ENCODE data around the gene TMEM98.
"Not testable (repeated sequence)": the region's sequence is repeated elsewhere in the genome, so short reads cannot be mapped to it uniquely, and the experiment has no call there.

The TMEM98 gene

GRCh38 chr17:32987453-32987805 is 59.5 kb downstream of the TMEM98 start:
- DNase-seq, result not testable (repeated sequence)

GRCh38 chr17:32987868-32988267 is 59.9 kb downstream of the TMEM98 start:
- not testable (repeated sequence) for DNase-seq

DNA sequence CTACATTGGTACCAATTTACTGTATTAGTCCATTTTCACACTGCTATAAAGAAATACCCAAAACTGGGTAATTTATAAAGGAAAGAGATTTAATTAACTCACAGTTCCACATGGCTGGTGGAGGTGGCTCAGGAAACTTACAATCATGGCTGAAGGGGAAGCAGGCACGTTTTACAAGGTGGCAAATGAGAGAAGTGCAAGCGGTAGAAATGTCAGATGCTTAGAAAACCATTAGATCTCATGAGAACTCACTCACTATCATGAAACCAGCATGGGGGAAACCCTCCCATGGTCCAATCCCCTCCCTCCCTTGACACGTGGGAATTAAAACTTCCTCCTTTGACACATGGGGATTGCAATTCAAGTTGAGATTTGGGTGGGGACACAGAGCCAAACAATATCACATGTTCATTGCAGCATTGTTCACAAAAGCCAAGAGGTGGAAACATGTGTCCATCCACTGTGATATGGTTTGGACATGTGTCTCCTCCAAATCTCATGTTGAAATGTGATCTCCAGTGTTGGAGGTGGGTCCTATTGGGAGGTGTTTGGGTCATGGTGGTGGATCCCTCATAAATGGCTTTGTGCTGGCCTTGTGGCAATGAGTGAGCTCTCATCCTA is 60.6 kb downstream of the TMEM98 start:
- no peak for DNase-seq

DNA sequence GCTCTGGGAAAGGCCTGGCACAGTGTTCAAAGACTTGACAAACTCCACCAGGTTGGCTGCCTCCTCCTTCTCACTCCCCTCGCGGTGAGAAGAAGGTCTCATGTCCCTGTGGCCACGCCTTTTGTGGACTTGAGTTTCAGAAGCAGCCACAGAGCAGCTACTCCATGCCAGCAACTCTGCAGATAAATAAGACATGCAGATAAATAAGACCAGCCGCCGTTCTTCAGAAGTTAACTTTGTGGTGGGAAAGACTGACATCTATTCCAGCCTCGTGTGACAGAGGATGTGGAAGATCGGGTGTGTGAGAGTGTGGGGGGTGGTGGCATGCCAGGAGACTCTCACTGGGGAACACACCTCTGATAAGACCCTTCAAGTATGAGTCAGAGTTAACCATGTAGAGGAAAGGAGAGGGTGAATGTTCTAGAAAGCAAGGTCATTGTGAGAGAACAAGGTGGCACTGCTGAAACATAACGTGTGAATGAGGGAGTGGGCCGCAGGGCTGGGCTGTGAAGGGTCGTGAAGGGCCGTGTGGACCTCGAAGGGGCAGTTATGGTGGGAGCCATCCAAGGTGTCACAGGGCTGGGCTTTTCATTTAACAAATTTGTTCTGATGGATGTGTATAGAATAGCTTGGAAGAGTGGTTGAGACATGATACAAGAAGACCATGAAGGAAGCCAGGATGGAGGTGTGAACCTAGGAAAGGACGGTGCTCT is 64.5 kb downstream of the TMEM98 start:
- no peak for DNase-seq

GRCh38 chr17:32993977-32994376 is 66.0 kb downstream of the TMEM98 start:
- DNase-seq, result no peak

Data from NK-92 treated with Interleukin-12 subunit alpha and Interleukin-12 subunit beta, amount 100 ng/mL, for 24 hours (cell line).